CD14-positive monocyte (primary cell): ENCODE results near the gene CCBE1. TPM values are rescaled to one million over a fixed set of nuclear protein-coding genes. Genes with fewer than 3 reads are reported as not detected.

Experiments
- DNase-seq, 3 donors: peaks; one replicate each; pipeline ENCODE4 v3.0.0-alpha.2; 2011 to 2022
- H2AFZ ChIP-seq: 2 replicates; pipeline ENCODE4 v1.6.0; 2012; ENCODE audit warnings: mild to moderate bottlenecking, low read depth, low read length, inconsistent platforms; ENCODE audit not compliant: insufficient read depth, poor library complexity, severe bottlenecking
- H3K27ac ChIP-seq, 2 donors: 1 replicate in 1 of 2; 2 replicates in 1 of 2; pipeline ENCODE4 v1.5.1; 2012 to 2013; ENCODE audit warnings: low read length in 2 of 2, control low read depth in 1 of 2, inconsistent platforms in 1 of 2, low read depth in 1 of 2, mild to moderate bottlenecking in 1 of 2
- H3K27me3 ChIP-seq, 2 donors: one replicate each; pipeline versions ENCODE4 v1.6.0 to v1.6.1; 2011 to 2013; ENCODE audit warnings: low read length in 2 of 2; ENCODE audit not compliant: control insufficient read depth in 2 of 2, insufficient read depth in 2 of 2
- H3K36me3 ChIP-seq, 2 donors: replicated peaks in 1 of 2; 1 replicate in 1 of 2; 2 replicates in 1 of 2; pipeline versions ENCODE4 v1.5.1 to v1.6.1; 2012 to 2013; ENCODE audit warnings: low read length in 2 of 2, control low read depth in 1 of 2, inconsistent platforms in 1 of 2, mild to moderate bottlenecking in 1 of 2; ENCODE audit not compliant: insufficient read depth in 2 of 2, control insufficient read depth in 1 of 2
- H3K4me1 ChIP-seq, 2 donors: 1 replicate in 1 of 2; 2 replicates in 1 of 2; pipeline versions ENCODE4 v1.5.1 to v1.6.1; 2012 to 2013; ENCODE audit warnings: low read length in 2 of 2, control low read depth in 1 of 2, inconsistent platforms in 1 of 2, mild to moderate bottlenecking in 1 of 2, moderate library complexity in 1 of 2; ENCODE audit not compliant: insufficient read depth in 2 of 2, control insufficient read depth in 1 of 2
- H3K4me2 ChIP-seq: replicated peaks from 2 replicates; pipeline ENCODE3; 2012; ENCODE audit warnings: low read length, moderate library complexity, mild to moderate bottlenecking; ENCODE audit not compliant: poor library complexity, severe bottlenecking; ENCODE audit errors: extremely low read depth
- H3K4me3 ChIP-seq, 3 experiments: fragments of 200-600 bp in 1 of 3; sonication (generic) in 1 of 3; replicated peaks in 1 of 3; 1 replicate in 2 of 3; 2 replicates in 1 of 3; pipeline ENCODE4 v1.5.1; 2011 to 2013; ENCODE audit warnings: low read length in 3 of 3, mild to moderate bottlenecking in 3 of 3, control low read depth in 2 of 3, low read depth in 2 of 3, inconsistent platforms in 1 of 3, moderate library complexity in 1 of 3
- H3K79me2 ChIP-seq: 2 replicates; pipeline ENCODE4 v1.6.0; 2012; ENCODE audit warnings: mild to moderate bottlenecking, control low read depth, inconsistent platforms, low read length, moderate library complexity; ENCODE audit not compliant: insufficient read depth
- H3K9ac ChIP-seq: 2 replicates; pipeline ENCODE4 v1.6.0; 2017; ENCODE audit warnings: low read length, mild to moderate bottlenecking; ENCODE audit not compliant: insufficient read depth, poor library complexity, severe bottlenecking
- H3K9me3 ChIP-seq, 2 donors: replicated peaks in 1 of 2; 1 replicate in 1 of 2; 2 replicates in 1 of 2; pipeline versions ENCODE4 v1.5.1 to v1.6.1; 2012 to 2013; ENCODE audit warnings: low read length in 2 of 2, control low read depth in 1 of 2; ENCODE audit not compliant: control insufficient read depth in 1 of 2, insufficient read depth in 1 of 2
- H4K20me1 ChIP-seq: 2 replicates; pipeline ENCODE4 v1.6.0; 2012; ENCODE audit warnings: mild to moderate bottlenecking, low read length, control low read depth, moderate library complexity; ENCODE audit not compliant: insufficient read depth
- H3K27ac Mint-ChIP-seq, 7 donors: one replicate each; pipeline ENCODE4 v1.8.0; 2020; ENCODE audit warnings: mild to moderate bottlenecking in 7 of 7, mixed read lengths in 7 of 7, moderate library complexity in 6 of 7, inconsistent platforms in 2 of 7
- H3K27me3 Mint-ChIP-seq, 3 donors: one replicate each; pipeline ENCODE4 v1.8.0; 2021 to 2022; ENCODE audit warnings: low read depth in 3 of 3, mild to moderate bottlenecking in 3 of 3, mixed read lengths in 3 of 3, moderate library complexity in 3 of 3, inconsistent platforms in 1 of 3
- H3K36me3 Mint-ChIP-seq, 2 donors: one replicate each; pipeline ENCODE4 v1.8.0; 2020; ENCODE audit warnings: mixed read lengths in 2 of 2, inconsistent platforms in 1 of 2, mild to moderate bottlenecking in 1 of 2
- H3K4me1 Mint-ChIP-seq: one replicate; pipeline ENCODE4 v1.8.0; 2020; ENCODE audit warnings: mild to moderate bottlenecking, mixed read lengths
- H3K4me3 Mint-ChIP-seq, 2 donors: one replicate each; pipeline ENCODE4 v1.8.0; 2020; ENCODE audit warnings: mild to moderate bottlenecking in 2 of 2, mixed read lengths in 2 of 2, moderate library complexity in 1 of 2
- H3K9me3 Mint-ChIP-seq, 7 donors: one replicate each; pipeline ENCODE4 v1.8.0; 2020 to 2022; ENCODE audit warnings: mixed read lengths in 7 of 7, mild to moderate bottlenecking in 6 of 7, moderate library complexity in 6 of 7, inconsistent platforms in 2 of 7
- CTCF ChIP-seq: fragments of 200-600 bp; IDR thresholded peaks from one replicate; pipeline ENCODE4 v1.8.0; 2022; ENCODE audit warnings: antibody characterized with exemption, mild to moderate bottlenecking
- WGBS: methylation state at CpG from one replicate; pipeline ENCODE4 v1.1.5; 2013; ENCODE audit warnings: missing lambda C conversion rate; ENCODE audit not compliant: insufficient coverage; 5-methylcytosine and 5-hydroxymethylcytosine counted together
- intact Hi-C, 2 donors: fragments of 100-400 bp; cut with micrococcal nuclease; formaldehyde crosslinking; loops; one replicate each; pipeline versions ENCODE4 v1.15.0 to v1.15.1; 2023
- polyA plus RNA-seq, 3 donors: library from polyadenylated mRNA; depleted of rRNA in 1 of 3; unstranded in 2 of 3; stranded (reverse) in 1 of 3; fragments of 300-500 nt in 2 of 3; fragments of >200 nt in 1 of 3; fragmentation: Illumina TruSeq in 2 of 3; gene quantifications; 1 replicate in 2 of 3; 2 replicates in 1 of 3; pipeline ENCODE4 v1.2.3, GENCODE V29; 2012 to 2021

CCBE1 gene
- polyA plus RNA-seq, 3 donors = not detected

DNA sequence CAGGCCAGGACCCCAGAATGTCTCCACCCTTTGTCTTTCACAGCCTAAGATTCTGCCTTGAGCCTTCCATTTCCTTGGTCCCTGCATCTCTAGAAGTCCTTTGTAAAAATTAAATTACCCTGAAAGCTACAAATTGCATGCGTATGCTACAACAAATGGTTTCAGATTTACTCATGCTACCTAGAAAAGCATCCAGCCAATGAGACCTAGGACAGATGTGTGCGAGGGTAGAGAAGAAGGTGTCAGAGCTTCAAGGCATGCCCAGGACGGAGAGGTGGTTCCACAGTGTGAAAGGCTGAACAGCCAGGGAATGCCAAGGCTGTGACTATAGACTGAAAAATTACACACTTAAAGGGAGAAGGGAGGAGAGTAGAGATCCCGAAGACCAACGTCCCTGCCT, 40.2 kb downstream of the CCBE1 start:
- no peak for TF ChIP-seq CTCF
- H3K79me2 ChIP-seq = no peaks in the 10 kb centered on the region
- H3K4me2 ChIP-seq = no peak overlapping the region
- H3K9me3 Mint-ChIP-seq = no peaks in the 10 kb centered on the region
- H4K20me1 ChIP-seq = no peaks in the 10 kb centered on the region
- no peak overlapping the region for H3K4me3 ChIP-seq
- no peak overlapping the region for H2AFZ ChIP-seq
- peaks cover 0 to 1% (median 1%) of the 10 kb centered on the region in 3 donors for H3K27me3 Mint-ChIP-seq
- WGBS = no CpG with 5 or more reads among the region's 5 CpGs
- intact Hi-C loops = no loop called here
- H3K4me3 Mint-ChIP-seq = no peak overlapping the region
- no peaks in the 10 kb centered on the region for H3K4me1 Mint-ChIP-seq
- no peak for DNase-seq
- no peak overlapping the region for H3K27ac ChIP-seq
- H3K4me1 ChIP-seq = no peaks in the 10 kb centered on the region
- H3K36me3 ChIP-seq = no peaks in the 10 kb centered on the region
- no peak overlapping the region for H3K9ac ChIP-seq
- no peaks in the 10 kb centered on the region for H3K27me3 ChIP-seq
- H3K36me3 Mint-ChIP-seq = no peaks in the 10 kb centered on the region
- H3K9me3 ChIP-seq = no peaks in the 10 kb centered on the region
- H3K27ac Mint-ChIP-seq = no peak overlapping the region

DNA sequence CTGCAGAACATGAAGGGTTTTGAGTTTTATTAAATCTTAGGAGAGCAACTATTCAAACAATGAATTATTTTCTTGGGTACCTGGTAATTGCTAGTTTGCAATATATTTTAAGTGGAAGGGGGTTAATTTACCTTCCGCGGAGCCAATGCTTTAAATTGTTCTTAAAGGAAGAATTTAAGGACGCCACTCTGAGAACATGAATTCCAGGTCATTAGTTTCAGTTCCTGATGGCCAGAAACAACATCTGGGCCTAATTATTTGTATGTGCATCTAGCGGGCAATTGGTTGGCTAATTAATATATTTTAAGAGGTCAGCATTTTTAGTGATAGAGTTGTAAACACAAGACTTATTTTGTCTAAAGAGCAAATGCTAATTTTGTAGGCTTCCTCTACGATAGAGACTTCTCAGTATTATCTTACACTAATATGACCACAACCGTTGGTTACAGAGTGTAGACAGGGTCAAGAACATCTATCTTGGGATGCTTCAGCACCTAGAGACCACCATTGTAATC, 40.8 kb downstream of the CCBE1 start:
- H3K9ac ChIP-seq = no peak overlapping the region
- H3K36me3 ChIP-seq = no peaks in the 10 kb centered on the region
- DNase-seq = no peak
- no peak for TF ChIP-seq CTCF
- H3K9me3 Mint-ChIP-seq = no peaks in the 10 kb centered on the region
- 97% methylated on average over 3 of the region's 6 CpGs for WGBS
- no peak overlapping the region for H3K27ac ChIP-seq
- H4K20me1 ChIP-seq = no peaks in the 10 kb centered on the region
- no peaks in the 10 kb centered on the region for H3K27me3 ChIP-seq
- H3K79me2 ChIP-seq = no peaks in the 10 kb centered on the region
- H3K36me3 Mint-ChIP-seq = no peaks in the 10 kb centered on the region
- H3K27ac Mint-ChIP-seq = no peak overlapping the region
- peaks cover 0 to 1% (median 1%) of the 10 kb centered on the region in 3 donors for H3K27me3 Mint-ChIP-seq
- H3K4me1 Mint-ChIP-seq = no peaks in the 10 kb centered on the region
- H2AFZ ChIP-seq = no peak overlapping the region
- intact Hi-C loops = no loop called here
- no peak overlapping the region for H3K4me3 Mint-ChIP-seq
- no peaks in the 10 kb centered on the region for H3K4me1 ChIP-seq
- no peaks in the 10 kb centered on the region for H3K9me3 ChIP-seq
- H3K4me2 ChIP-seq = no peak overlapping the region
- H3K4me3 ChIP-seq = no peak overlapping the region
